Skeletal muscle tissue (tissue), 4 donors: ENCODE data around the gene PPM1J. TPM values are rescaled to one million over a fixed set of nuclear protein-coding genes. Genes with fewer than 3 reads are reported as not detected.
"Not testable (repeated sequence)": the region's sequence is repeated elsewhere in the genome, so short reads cannot be mapped to it uniquely, and the experiment has no call there.

Experiments used
- H3K27ac ChIP-seq: one replicate; pipeline ENCODE4 v1.7.0; 2013; ENCODE audit warnings: mild to moderate bottlenecking, low read depth, low read length, inconsistent platforms
- H3K27me3 ChIP-seq, 3 donors: one replicate each; pipeline ENCODE4 v1.7.0; 2013; ENCODE audit warnings: low read length in 3 of 3; ENCODE audit not compliant: control insufficient read depth in 3 of 3, insufficient read depth in 3 of 3
- H3K36me3 ChIP-seq, 3 donors: one replicate each; pipeline ENCODE4 v1.7.0; 2013; ENCODE audit warnings: low read length in 3 of 3; ENCODE audit not compliant: control insufficient read depth in 3 of 3, insufficient read depth in 3 of 3
- H3K4me1 ChIP-seq, 3 donors: one replicate each; pipeline ENCODE4 v1.7.0; 2013; ENCODE audit warnings: low read length in 3 of 3, mild to moderate bottlenecking in 3 of 3; ENCODE audit not compliant: control insufficient read depth in 3 of 3, insufficient read depth in 3 of 3
- H3K4me3 ChIP-seq, 3 donors: one replicate each; pipeline ENCODE4 v1.7.0; 2013; ENCODE audit warnings: low read length in 3 of 3
- H3K9ac ChIP-seq, 3 donors: one replicate each; pipeline ENCODE4 v1.7.0; 2013; ENCODE audit warnings: low read length in 3 of 3, mild to moderate bottlenecking in 3 of 3, moderate library complexity in 2 of 3, low read depth in 1 of 3
- H3K9me3 ChIP-seq, 3 donors: one replicate each; pipeline ENCODE4 v1.7.0; 2013; ENCODE audit warnings: low read length in 3 of 3; ENCODE audit not compliant: control insufficient read depth in 3 of 3
- total RNA-seq: library from RNA; depleted of rRNA; stranded (reverse); fragments of >200 nt; gene quantifications from one replicate; pipeline ENCODE4 v1.2.3, GENCODE V29; 2014
- donor health status: Osteomylitis.

The PPM1J gene
- total RNA-seq, 1 donor from 2014 or later, result 1.0 TPM

DNA sequence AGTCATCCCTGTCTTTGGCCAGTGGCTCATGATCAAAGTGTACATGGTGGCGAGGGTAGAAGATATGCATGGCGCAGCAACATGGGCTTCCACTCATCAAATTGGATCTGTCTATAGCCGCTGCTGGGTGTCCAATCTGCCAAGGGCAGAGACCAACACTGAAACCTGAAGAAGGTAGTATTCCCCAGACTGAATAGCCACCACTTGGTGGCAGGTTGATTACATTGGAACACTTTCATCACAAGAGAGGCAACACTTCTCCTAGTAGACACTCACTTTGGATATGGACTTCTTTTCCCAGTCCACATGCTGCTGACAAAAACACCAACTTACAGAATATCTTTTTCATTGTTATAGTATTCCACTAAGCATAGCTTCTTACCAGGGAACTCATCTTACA is 22.4 kb upstream of the PPM1J start:
- Histone ChIP-seq H3K9me3 (no peaks in the 10 kb centered on the region), H3K36me3 (no peaks in the 10 kb centered on the region), H3K27me3 (peaks cover 4 to 13% (median 10%) of the 10 kb centered on the region in 3 donors), H3K27ac (no peak overlapping the region), H3K9ac (no peak overlapping the region), H3K4me3 (no peak overlapping the region), H3K4me1 (no peaks in the 10 kb centered on the region)

DNA sequence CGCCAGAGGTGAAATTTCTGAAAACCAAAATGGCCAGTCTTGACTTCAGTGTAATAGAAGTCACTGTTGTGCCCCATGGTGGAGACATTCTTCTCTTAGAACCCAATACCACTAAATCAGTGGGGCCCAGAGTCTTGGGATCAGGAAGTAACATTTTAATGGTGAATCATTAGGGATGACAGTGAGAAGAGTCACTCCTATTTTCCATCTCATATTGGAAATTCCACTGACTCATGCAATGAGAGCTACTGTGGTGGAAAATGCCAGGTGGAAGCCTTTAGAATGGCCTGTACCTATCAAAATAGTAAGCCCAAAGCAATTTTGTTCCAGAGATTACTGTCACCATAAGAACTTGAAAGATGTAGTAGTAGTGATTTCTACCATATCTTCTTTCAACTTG is 20.6 kb upstream of the PPM1J start:
- H3K27ac ChIP-seq, result no peak overlapping the region
- H3K4me3 ChIP-seq, result no peak overlapping the region
- no peaks in the 10 kb centered on the region for H3K36me3 ChIP-seq
- no peaks in the 10 kb centered on the region for H3K9me3 ChIP-seq
- peaks cover 0 to 4% (median 0%) of the 10 kb centered on the region in 3 donors for H3K27me3 ChIP-seq
- H3K9ac ChIP-seq, result no peak overlapping the region
- no peaks in the 10 kb centered on the region for H3K4me1 ChIP-seq

DNA sequence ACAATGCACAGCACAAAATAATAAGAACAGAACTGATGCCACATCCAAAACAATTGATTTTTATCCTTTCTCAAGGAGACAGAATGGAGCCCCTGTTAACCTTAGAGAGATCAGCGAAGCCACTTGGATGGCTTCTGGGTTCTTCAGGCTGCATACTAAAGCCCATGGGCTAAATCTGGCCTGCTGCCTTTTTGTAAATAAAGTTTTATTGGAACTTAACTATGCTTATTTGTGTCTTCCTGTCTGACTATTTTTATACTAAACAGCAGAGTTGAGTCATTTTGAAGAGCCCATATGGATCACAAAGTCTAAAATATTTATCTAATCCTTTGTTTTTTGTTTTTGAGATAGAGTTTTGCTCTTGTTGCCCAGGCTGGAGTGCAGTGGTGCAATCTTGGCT is 16.3 kb upstream of the PPM1J start:
- no peaks in the 10 kb centered on the region for H3K27me3 ChIP-seq
- no peak overlapping the region for H3K4me3 ChIP-seq
- H3K9me3 ChIP-seq, result no peaks in the 10 kb centered on the region
- H3K9ac ChIP-seq, result no peak overlapping the region
- H3K4me1 ChIP-seq, result no peaks in the 10 kb centered on the region
- no peak overlapping the region for H3K27ac ChIP-seq
- H3K36me3 ChIP-seq, result no peaks in the 10 kb centered on the region

DNA sequence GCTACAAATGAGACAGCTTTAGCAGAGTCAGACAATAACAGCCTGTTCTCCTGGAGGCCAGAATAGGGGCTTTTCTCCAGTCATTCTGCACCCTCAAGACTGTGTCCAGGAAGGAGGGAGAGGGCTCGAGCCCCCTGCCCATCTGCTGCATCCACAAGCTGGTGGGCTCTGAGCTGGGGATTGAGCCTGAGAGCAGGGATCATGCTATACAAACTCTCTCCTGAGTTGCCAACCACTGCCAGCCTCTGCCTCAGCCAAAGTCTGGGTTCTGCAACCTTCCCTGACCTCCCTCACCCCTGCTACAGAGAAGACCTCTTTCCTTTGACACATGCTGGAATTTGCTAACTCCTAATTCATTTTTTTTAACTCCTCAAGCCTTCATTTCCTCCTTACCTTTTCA is 14.8 kb upstream of the PPM1J start:
- H3K4me1 ChIP-seq, result no peaks in the 10 kb centered on the region
- no peaks in the 10 kb centered on the region for H3K36me3 ChIP-seq
- H3K9ac ChIP-seq, result no peak overlapping the region
- no peaks in the 10 kb centered on the region for H3K27me3 ChIP-seq
- H3K27ac ChIP-seq, result no peak overlapping the region
- H3K9me3 ChIP-seq, result no peaks in the 10 kb centered on the region
- no peak overlapping the region for H3K4me3 ChIP-seq

DNA sequence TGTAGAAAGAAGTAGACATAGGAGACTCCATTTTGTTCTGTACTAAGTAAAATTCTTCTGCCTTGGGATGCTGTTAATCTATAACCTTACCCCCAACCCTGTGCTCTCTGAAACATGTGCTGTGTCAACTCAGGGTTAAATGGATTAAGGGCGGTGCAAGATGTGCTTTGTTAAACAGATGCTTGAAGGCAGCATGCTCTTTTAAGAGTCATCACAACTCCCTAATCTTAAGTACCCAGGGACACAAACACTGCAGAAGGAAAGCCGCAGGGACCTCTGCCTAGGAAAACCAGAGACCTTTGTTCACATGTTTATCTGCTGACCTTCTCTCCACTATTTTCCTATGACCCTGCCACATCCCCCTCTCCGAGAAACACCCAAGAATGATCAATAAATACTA is 13.9 kb upstream of the PPM1J start:
- H3K27ac ChIP-seq, H3K4me3 ChIP-seq, H3K4me1 ChIP-seq, H3K9ac ChIP-seq, H3K9me3 ChIP-seq, H3K36me3 ChIP-seq, H3K27me3 ChIP-seq: not testable (repeated sequence)

DNA sequence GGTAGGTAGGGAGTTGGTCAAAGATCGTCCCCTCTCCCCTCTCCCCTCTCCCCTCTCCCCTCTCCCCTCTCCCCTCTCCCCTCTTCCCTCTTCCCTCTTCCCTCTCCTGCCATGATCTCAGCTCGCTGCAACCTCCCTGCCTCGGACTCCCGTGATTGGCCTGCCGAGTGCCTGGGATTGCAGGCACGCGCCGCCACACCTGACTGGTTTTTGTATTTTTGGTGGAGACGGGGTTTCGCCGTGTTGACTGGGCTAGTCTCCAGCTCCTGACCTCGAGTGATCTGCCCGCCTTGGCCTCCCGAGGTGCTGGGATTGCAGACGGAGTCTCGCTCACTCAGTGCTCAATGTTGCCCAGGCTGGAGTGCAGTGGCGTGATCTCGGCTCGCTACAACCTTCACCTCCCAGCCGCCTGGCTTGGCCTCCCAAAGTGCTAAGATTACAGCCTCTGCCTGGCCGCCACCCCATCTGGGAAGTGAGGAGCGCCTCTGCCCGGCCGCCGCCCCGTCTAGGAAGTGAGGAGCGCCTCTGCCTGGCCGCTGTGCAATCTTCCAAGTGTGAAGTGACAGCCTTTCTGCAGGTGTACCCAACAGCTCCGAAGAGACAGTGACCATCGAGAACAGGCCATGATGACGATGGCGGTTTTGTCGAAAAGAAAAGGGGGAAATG is 13.3 kb upstream of the PPM1J start:
- not testable (repeated sequence) for H3K4me1 ChIP-seq, H3K27ac ChIP-seq, H3K9ac ChIP-seq, H3K9me3 ChIP-seq, H3K4me3 ChIP-seq, H3K27me3 ChIP-seq, H3K36me3 ChIP-seq

DNA sequence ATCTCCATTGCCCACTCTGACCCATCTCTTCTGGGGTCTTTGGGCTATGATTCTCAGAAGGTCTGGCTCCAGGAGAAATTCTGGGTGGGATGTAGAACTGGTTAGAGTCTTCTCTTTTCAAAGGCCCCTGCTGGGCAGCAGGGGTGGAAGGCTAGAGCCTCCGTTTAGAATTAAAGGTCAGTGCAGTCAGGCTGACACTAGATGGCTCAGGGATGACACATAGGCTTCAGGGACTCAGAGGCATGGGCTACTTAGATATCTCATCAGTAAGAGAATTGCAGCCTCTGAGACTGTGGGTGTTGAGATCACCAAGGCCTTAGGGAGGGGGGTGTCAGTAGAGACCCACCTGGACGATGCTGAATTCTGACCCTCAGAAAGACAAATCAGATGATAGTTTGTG is 12.6 kb upstream of the PPM1J start:
- H3K4me1 ChIP-seq, result no peaks in the 10 kb centered on the region
- H3K9ac ChIP-seq, result no peak overlapping the region
- H3K36me3 ChIP-seq, result no peaks in the 10 kb centered on the region
- no peak overlapping the region for H3K27ac ChIP-seq
- H3K9me3 ChIP-seq, result no peaks in the 10 kb centered on the region
- no peak overlapping the region for H3K4me3 ChIP-seq
- H3K27me3 ChIP-seq, result peaks cover 2 to 7% (median 5%) of the 10 kb centered on the region in 3 donors

DNA sequence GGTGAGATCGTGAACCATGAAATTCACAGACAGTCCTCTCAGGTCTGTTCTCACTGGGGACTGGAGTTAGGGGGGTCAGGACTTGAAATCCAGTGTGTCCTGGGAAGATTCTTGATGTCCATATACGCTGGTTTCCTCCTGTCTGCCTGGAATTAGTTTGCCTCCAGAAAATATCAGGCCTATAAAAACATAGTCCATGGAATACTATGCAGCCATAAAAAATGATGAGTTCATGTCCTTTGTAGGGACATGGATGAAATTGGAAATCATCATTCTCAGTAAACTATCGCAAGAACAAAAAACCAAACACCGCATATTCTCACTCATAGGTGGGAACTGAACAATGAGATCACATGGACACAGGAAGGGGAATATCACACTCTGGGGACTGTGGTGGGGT is 9.1 kb upstream of the PPM1J start:
- peaks cover 2 to 12% (median 11%) of the 10 kb centered on the region in 3 donors for H3K27me3 ChIP-seq
- H3K36me3 ChIP-seq, H3K9ac ChIP-seq, H3K9me3 ChIP-seq, H3K4me3 ChIP-seq, H3K4me1 ChIP-seq, H3K27ac ChIP-seq: not testable (repeated sequence)

DNA sequence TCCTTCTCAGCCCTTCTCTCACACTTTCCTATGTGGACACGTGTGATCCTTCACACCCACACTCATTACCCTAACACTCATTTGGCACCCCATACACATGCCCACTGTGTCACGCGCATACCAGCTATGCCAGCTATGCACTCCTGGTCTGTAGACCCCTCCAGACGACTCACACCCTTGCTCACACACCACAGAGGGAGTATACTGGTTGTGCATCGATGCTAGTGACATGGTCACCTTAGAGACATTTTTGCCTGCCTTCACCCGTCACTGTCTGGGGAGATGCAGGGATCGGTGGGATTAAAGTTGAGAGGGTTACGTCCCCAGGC is 8.3 kb upstream of the PPM1J start:
- H3K36me3 ChIP-seq, result no peaks in the 10 kb centered on the region
- peaks cover 2 to 15% (median 14%) of the 10 kb centered on the region in 3 donors for H3K27me3 ChIP-seq
- H3K27ac ChIP-seq, result no peak overlapping the region
- H3K9ac ChIP-seq, result no peak overlapping the region
- H3K4me1 ChIP-seq, result peaks cover 0 to 4% (median 2%) of the 10 kb centered on the region in 3 donors
- H3K4me3 ChIP-seq, result no peak overlapping the region
- H3K9me3 ChIP-seq, result no peaks in the 10 kb centered on the region

DNA sequence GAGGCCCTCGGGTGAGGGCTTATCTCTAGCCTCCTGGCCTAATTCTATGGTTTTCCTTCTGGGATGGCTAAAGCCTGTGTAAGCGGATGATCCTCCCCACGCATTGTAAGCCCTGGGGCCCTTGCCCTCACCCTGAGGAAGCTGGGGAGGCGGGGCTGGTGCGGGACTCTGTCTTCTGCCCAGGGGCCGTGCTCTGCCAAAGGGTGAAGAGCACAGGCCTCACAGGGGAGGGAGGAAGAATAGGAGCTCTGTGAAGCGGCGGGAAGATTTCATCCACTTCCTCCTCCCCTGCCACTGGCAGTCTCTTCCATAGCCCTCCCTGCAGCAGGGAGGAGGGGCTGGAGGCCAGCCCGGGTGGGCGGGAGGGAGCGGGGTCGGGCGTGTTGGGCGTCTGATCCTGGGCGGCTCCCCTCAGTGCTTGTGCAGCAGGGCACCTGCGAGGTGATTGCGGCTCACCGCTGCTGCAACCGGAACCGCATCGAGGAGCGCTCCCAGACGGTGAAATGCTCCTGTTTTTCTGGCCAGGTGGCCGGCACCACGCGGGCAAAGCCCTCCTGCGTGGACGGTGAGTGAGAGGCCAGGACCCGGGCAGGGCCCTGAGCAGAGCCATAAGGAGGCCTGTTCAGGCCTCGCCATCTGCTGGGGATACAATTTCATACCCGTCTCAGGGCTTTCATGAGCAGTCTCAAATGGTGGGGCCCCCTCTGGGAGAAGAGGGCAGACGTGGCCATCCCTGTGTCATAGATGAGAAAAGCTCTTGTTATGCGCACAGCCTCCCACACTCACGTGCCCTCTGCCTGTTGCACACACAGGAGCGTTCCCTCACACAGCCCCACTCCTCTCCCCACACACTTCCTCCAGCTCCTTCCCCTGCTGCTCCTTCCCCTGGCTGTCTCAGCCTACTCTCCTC is 7.7 kb upstream of the PPM1J start:
- Histone ChIP-seq H3K9me3 (no peaks in the 10 kb centered on the region), H3K36me3 (no peaks in the 10 kb centered on the region), H3K4me1 (peaks cover 0 to 4% (median 3%) of the 10 kb centered on the region in 3 donors), H3K4me3 (no peak overlapping the region), H3K9ac (no peak overlapping the region), H3K27ac (no peak overlapping the region), H3K27me3 (peaks cover 2 to 15% (median 14%) of the 10 kb centered on the region in 3 donors)
